Measurements from ENCODE around the gene FARS2.

GRCh38 chr6:5512422-5512821 lies 251.1 kb downstream of the FARS2 start:
- TF ChIP-seq CTCF (conservative IDR thresholded peaks at IDR 0.05) (no peak), ZFX (IDR thresholded peaks at IDR 0.05) (no peak)
